H1 (cell line): ENCODE results near the gene NRXN3. TPM values are rescaled to one million over a fixed set of nuclear protein-coding genes. Genes with fewer than 3 reads are reported as not detected.

Source experiments
- CTCF ChIA-PET: fragments of 300-600 bp; sonication (Branson Sonifier 250); formaldehyde crosslinking; loops from one replicate; lab custom pipeline; 2021; ENCODE audit not compliant: partially characterized antibody; lab: Charles Lee
- POLR2A ChIA-PET: fragments of 300-600 bp; sonication (Branson Sonifier 250); formaldehyde crosslinking; loops from one replicate; lab custom pipeline; 2021; ENCODE audit warnings: inconsistent platforms; ENCODE audit not compliant: partially characterized antibody; lab: Charles Lee
- DNase-seq, 2 experiments: peaks; one replicate each; pipeline versions ENCODE4 v3.0.0 to v3.0.0-alpha.2; 2010 to 2022; ENCODE audit warnings: low spot score in 2 of 2, low read depth in 1 of 2, mixed read lengths in 1 of 2
- FAIRE-seq: peaks from 2 replicates; lab custom pipeline; 2011; peaks lifted over from hg19 to GRCh38; lab: Jason Lieb, UNC
- H2AFZ ChIP-seq: 2 replicates; pipeline ENCODE4 v1.8.1; 2012; ENCODE audit warnings: low read length, inconsistent platforms
- H2AK5ac ChIP-seq: 2 replicates; pipeline ENCODE4 v1.6.1; 2013; ENCODE audit warnings: low read depth, low read length
- H2BK120ac ChIP-seq: replicated peaks from 2 replicates; pipeline ENCODE3; 2013; ENCODE audit warnings: low read depth, low read length, inconsistent platforms
- H2BK12ac ChIP-seq: 2 replicates; pipeline ENCODE4 v1.6.1; 2013; ENCODE audit warnings: low read depth, low read length
- H2BK15ac ChIP-seq: 2 replicates; pipeline ENCODE4 v1.6.1; 2013; ENCODE audit warnings: low read length
- H2BK20ac ChIP-seq: 2 replicates; pipeline ENCODE4 v1.6.1; 2013; ENCODE audit warnings: low read length
- H2BK5ac ChIP-seq: 2 replicates; pipeline ENCODE4 v1.6.1; 2013; ENCODE audit warnings: low read depth, low read length
- H3K14ac ChIP-seq: 2 replicates; pipeline ENCODE4 v1.6.1; 2013; ENCODE audit warnings: inconsistent platforms; ENCODE audit not compliant: insufficient read length
- H3K18ac ChIP-seq: 2 replicates; pipeline ENCODE4 v1.6.1; 2013; ENCODE audit warnings: low read length; ENCODE audit errors: extremely low read depth
- H3K23ac ChIP-seq: 2 replicates; pipeline ENCODE4 v1.6.1; 2013; ENCODE audit warnings: inconsistent platforms; ENCODE audit not compliant: insufficient read length
- H3K23me2 ChIP-seq: 2 replicates; pipeline ENCODE4 v1.6.1; 2013; ENCODE audit warnings: low read depth, low read length
- H3K27ac ChIP-seq: 2 replicates; pipeline ENCODE4 v1.6.1; 2011; ENCODE audit warnings: low read depth, low read length, inconsistent platforms
- H3K27me3 ChIP-seq, 4 experiments: replicated peaks in 1 of 4; 1 replicate in 1 of 4; 2 replicates in 3 of 4; pipeline versions ENCODE4 v1.6.1 to v1.8.1; 2011 to 2013; ENCODE audit warnings: low read length in 3 of 4, mild to moderate bottlenecking in 3 of 4, inconsistent platforms in 2 of 4, mixed read lengths in 2 of 4, moderate library complexity in 1 of 4; ENCODE audit not compliant: control insufficient read depth in 3 of 4, insufficient read depth in 3 of 4; ENCODE audit errors: extremely low read depth in 1 of 4
- H3K36me3 ChIP-seq, 4 experiments: 2 replicates each; pipeline versions ENCODE4 v1.6.1 to v1.8.1; 2011 to 2013; ENCODE audit warnings: mild to moderate bottlenecking in 4 of 4, low read length in 3 of 4, moderate library complexity in 2 of 4, control low read depth in 1 of 4, inconsistent platforms in 1 of 4; ENCODE audit not compliant: insufficient read depth in 4 of 4, control insufficient read depth in 2 of 4
- H3K4ac ChIP-seq: replicated peaks from 2 replicates; pipeline ENCODE3; 2013; ENCODE audit warnings: low read length, low read depth, mixed read lengths, inconsistent platforms; ENCODE audit not compliant: insufficient read length
- H3K4me1 ChIP-seq, 4 experiments: replicated peaks in 1 of 4; 1 replicate in 1 of 4; 2 replicates in 3 of 4; pipeline versions ENCODE4 v1.6.1 to v1.8.1; 2011 to 2013; ENCODE audit warnings: low read length in 3 of 4, inconsistent platforms in 2 of 4, mixed read lengths in 1 of 4; ENCODE audit not compliant: insufficient read depth in 4 of 4, control insufficient read depth in 3 of 4
- H3K4me2 ChIP-seq, 2 experiments: 2 replicates each; pipeline versions ENCODE4 v1.6.1 to v1.8.1; 2011 to 2013; ENCODE audit warnings: low read depth in 2 of 2, low read length in 2 of 2, control low read depth in 1 of 2, inconsistent platforms in 1 of 2, mild to moderate bottlenecking in 1 of 2; ENCODE audit not compliant: insufficient read depth in 1 of 2
- H3K4me3 ChIP-seq, 4 experiments: fragments of 200-600, 300-600 bp in 1 of 4; sonication (generic), shearing (Covaris generic), sonication (Bioruptor Twin) in 1 of 4; 2 replicates each; pipeline versions ENCODE4 v1.5.1 to v1.8.1; 2011 to 2016; ENCODE audit warnings: low read length in 4 of 4, low read depth in 3 of 4, control low read depth in 2 of 4, inconsistent platforms in 2 of 4, mild to moderate bottlenecking in 2 of 4, mixed read lengths in 1 of 4, moderate library complexity in 1 of 4; ENCODE audit not compliant: insufficient read depth in 2 of 4; ENCODE audit errors: extremely low read depth in 1 of 4
- H3K56ac ChIP-seq: replicated peaks from 2 replicates; pipeline ENCODE3; 2013; ENCODE audit warnings: low read depth, mild to moderate bottlenecking, mixed read lengths, low read length, inconsistent platforms; ENCODE audit not compliant: insufficient read length
- H3K79me1 ChIP-seq: 2 replicates; pipeline ENCODE4 v1.6.1; 2013; ENCODE audit warnings: low read depth, low read length, control low read depth
- H3K79me2 ChIP-seq, 2 experiments: 2 replicates each; pipeline versions ENCODE4 v1.6.1 to v1.8.1; 2012 to 2013; ENCODE audit warnings: low read length in 2 of 2, mild to moderate bottlenecking in 2 of 2, inconsistent platforms in 1 of 2; ENCODE audit not compliant: insufficient read depth in 2 of 2, control insufficient read depth in 1 of 2
- H3K9ac ChIP-seq, 4 experiments: replicated peaks in 1 of 4; 1 replicate in 1 of 4; 2 replicates in 3 of 4; pipeline versions ENCODE4 v1.6.1 to v1.8.1; 2011 to 2013; ENCODE audit warnings: low read depth in 3 of 4, low read length in 3 of 4, control low read depth in 2 of 4, mild to moderate bottlenecking in 2 of 4, moderate library complexity in 2 of 4, inconsistent platforms in 1 of 4; ENCODE audit errors: extremely low read depth in 1 of 4
- H3K9me3 ChIP-seq, 2 experiments: 2 replicates each; pipeline versions ENCODE4 v1.6.1 to v1.8.1; 2012 to 2013; ENCODE audit warnings: mild to moderate bottlenecking in 2 of 2, moderate library complexity in 2 of 2, control low read depth in 1 of 2, inconsistent platforms in 1 of 2, low read depth in 1 of 2, low read length in 1 of 2, mixed read lengths in 1 of 2; ENCODE audit not compliant: insufficient read depth in 2 of 2
- H4K20me1 ChIP-seq, 2 experiments: replicated peaks in 1 of 2; 2 replicates each; pipeline versions ENCODE3 to v1.8.1; 2011 to 2013; ENCODE audit warnings: inconsistent platforms in 2 of 2, low read length in 2 of 2, mild to moderate bottlenecking in 1 of 2; ENCODE audit not compliant: insufficient read depth in 2 of 2, control insufficient read depth in 1 of 2
- H4K5ac ChIP-seq: 2 replicates; pipeline ENCODE4 v1.6.1; 2013; ENCODE audit warnings: low read length, low read depth, mixed read lengths, inconsistent platforms; ENCODE audit not compliant: insufficient read length
- H4K8ac ChIP-seq: 2 replicates; pipeline ENCODE4 v1.8.0; 2013; ENCODE audit warnings: mild to moderate bottlenecking, moderate library complexity, low read length, inconsistent platforms; ENCODE audit not compliant: insufficient read depth; ENCODE audit errors: extremely low read depth
- H4K91ac ChIP-seq: replicated peaks from 2 replicates; pipeline ENCODE3; 2013; ENCODE audit warnings: low read length, mixed read lengths, inconsistent platforms; ENCODE audit not compliant: insufficient read length
- CEBPB ChIP-seq: IDR thresholded peaks from 2 replicates; pipeline ENCODE4 v1.6.1; 2012; ENCODE audit warnings: low read depth, low read length
- CHD2 ChIP-seq: IDR thresholded peaks from 2 replicates; pipeline ENCODE4 v1.6.1; 2012; ENCODE audit warnings: low read length, improper control_type of control experiment
- CREB1 ChIP-seq: IDR thresholded peaks from 2 replicates; pipeline ENCODE4 v1.6.1; 2012; ENCODE audit warnings: inconsistent platforms
- GTF2F1 ChIP-seq: IDR thresholded peaks from 2 replicates; pipeline ENCODE4 v1.6.1; 2012; ENCODE audit warnings: low read depth, low read length, improper control_type of control experiment, borderline replicate concordance
- POLR2A ChIP-seq, 2 experiments: IDR thresholded peaks; 1 replicate in 1 of 2; 2 replicates in 1 of 2; pipeline ENCODE4 v1.6.1; 2011; ENCODE audit warnings: low read depth in 2 of 2, low read length in 2 of 2, mild to moderate bottlenecking in 2 of 2; ENCODE audit errors: control extremely low read depth in 1 of 2
- POU5F1 ChIP-seq: IDR thresholded peaks from 2 replicates; pipeline ENCODE4 v1.6.1; 2011; ENCODE audit warnings: low read depth, mild to moderate bottlenecking, low read length, moderate library complexity
- SAP30 ChIP-seq: fragments of 300-600 bp; sonication (generic); IDR thresholded peaks from 2 replicates; pipeline ENCODE4 v1.7.1; 2012; ENCODE audit warnings: low read length, moderate library complexity, mild to moderate bottlenecking, inconsistent platforms; ENCODE audit not compliant: insufficient read depth, insufficient replicate concordance
- SP2 ChIP-seq: IDR thresholded peaks from 2 replicates; pipeline ENCODE4 v1.6.1; 2012; ENCODE audit warnings: mild to moderate bottlenecking, low read length, inconsistent platforms
- TBP ChIP-seq: IDR thresholded peaks from 2 replicates; pipeline ENCODE4 v1.6.1; 2011; ENCODE audit warnings: low read depth, low read length, improper control_type of control experiment
- YY1 ChIP-seq: IDR thresholded peaks from 2 replicates; pipeline ENCODE4 v1.6.1; 2011; ENCODE audit warnings: low read depth, mild to moderate bottlenecking, low read length
- WGBS, 2 experiments: shearing (Covaris generic) in 1 of 2; methylation state at CpG; one replicate each; pipeline versions ENCODE4 v1.1.6 to v1.1.7; 2013 to 2015; ENCODE audit warnings: low lambda C conversion rate in 2 of 2, mixed read lengths in 2 of 2, inconsistent platforms in 1 of 2, low coverage in 1 of 2, missing lambda C conversion rate in 1 of 2; ENCODE audit not compliant: insufficient replicate concordance in 2 of 2, insufficient coverage in 1 of 2, insufficient read length in 1 of 2; ENCODE audit errors: extremely low coverage in 1 of 2, missing lambda C conversion rate in 1 of 2; 5-methylcytosine and 5-hydroxymethylcytosine counted together
- polyA plus RNA-seq, 7 experiments: library from polyadenylated mRNA; depleted of rRNA in 3 of 7; stranded (reverse) in 5 of 7; unstranded in 2 of 7; fragments of >200 nt in 5 of 7; fragments of 200-250 nt in 2 of 7; gene quantifications; 1 replicate in 5 of 7; 2 replicates in 1 of 7; 4 replicates in 1 of 7; pipeline versions ENCODE4 v1.2.1 to v1.2.3, GENCODE V29; 2011 to 2013; ENCODE audit warnings: missing spikeins in 2 of 7, mixed read lengths in 2 of 7
- total RNA-seq: library from RNA; stranded (reverse); fragmentation: NEBNext Ultra II Directional; extraction: Animal tissue kit (Norgen Biotek cat#: 25700); gene quantifications from 2 replicates; pipeline ENCODE4 v1.2.1, GENCODE V29; 2021
- TF ChIP-seq, protein P1 (sequence below), 3 experiments: IDR thresholded peaks; 1 replicate in 2 of 3; 2 replicates in 1 of 3; pipeline versions ENCODE4 v1.5.1 to v1.6.1; 2011; ENCODE audit warnings: low read length in 3 of 3, mild to moderate bottlenecking in 3 of 3, inconsistent platforms in 2 of 3, low read depth in 1 of 3, moderate library complexity in 1 of 3; ENCODE audit not compliant: insufficient read depth in 1 of 3; ENCODE audit errors: control extremely low read depth in 1 of 3

The NRXN3 gene
- total and polyA plus RNA-seq, 2 of the 8 experiments (the other 6 are each of a cell fraction or from before 2014, with no cell fraction given) = 2.6 to 4.1 TPM

DNA sequence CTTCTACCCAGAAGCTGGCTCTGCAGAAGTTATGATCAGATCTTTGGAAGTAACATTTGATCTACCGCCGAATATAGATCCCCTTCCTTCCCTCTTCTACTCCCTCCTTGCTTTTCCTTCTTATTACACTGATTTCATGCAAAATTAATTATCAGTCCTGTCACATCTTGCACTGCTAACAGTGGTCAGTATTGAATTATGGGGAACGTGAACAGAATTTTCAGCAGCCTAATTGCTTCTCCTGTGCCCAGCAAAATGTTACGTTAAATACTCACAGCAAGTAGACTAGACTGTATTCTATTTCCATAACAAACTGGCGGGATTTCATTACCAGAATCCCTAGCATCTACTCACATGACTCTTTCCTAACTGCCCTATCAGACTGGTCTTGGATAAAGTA is 1444.3 kb downstream of the NRXN3 start:
- H2BK120ac ChIP-seq = no peak overlapping the region
- H3K23me2 ChIP-seq = no peaks in the 10 kb centered on the region
- no peak overlapping the region for H3K4ac ChIP-seq
- H3K79me1 ChIP-seq = no peaks in the 10 kb centered on the region
- H4K5ac ChIP-seq = no peak overlapping the region
- FAIRE-seq = no peak
- H3K9ac ChIP-seq = no peak overlapping the region
- no peak overlapping the region for H2BK5ac ChIP-seq
- no peak overlapping the region for H3K4me2 ChIP-seq
- no peak overlapping the region for H3K23ac ChIP-seq
- no peak overlapping the region for H3K56ac ChIP-seq
- H2BK15ac ChIP-seq = no peak overlapping the region
- no peak for DNase-seq
- H3K14ac ChIP-seq = no peak overlapping the region
- H3K9me3 ChIP-seq = no peaks in the 10 kb centered on the region
- H4K8ac ChIP-seq = no peak overlapping the region
- H3K4me3 ChIP-seq = no peak overlapping the region
- 92% methylated on average over 5 of the region's 5 CpGs; no CpG with 5 or more reads in 1 of the 2 experiments for WGBS, 2 experiments
- no peak overlapping the region for H4K91ac ChIP-seq
- no peaks in the 10 kb centered on the region for H4K20me1 ChIP-seq
- H2AFZ ChIP-seq = no peak overlapping the region
- no peaks in the 10 kb centered on the region for H3K4me1 ChIP-seq
- H3K27ac ChIP-seq = no peak overlapping the region
- H3K27me3 ChIP-seq = no peaks in the 10 kb centered on the region
- no peaks in the 10 kb centered on the region for H3K79me2 ChIP-seq
- no peak overlapping the region for H3K18ac ChIP-seq
- H2BK12ac ChIP-seq = no peak overlapping the region
- no peak overlapping the region for H2AK5ac ChIP-seq
- no peak overlapping the region for H2BK20ac ChIP-seq
- CTCF ChIA-PET = interaction anchor here (0.9 to 1.1 kb wide), 4 partner anchors 9 to 113 kb away, joined by 3 to 4 read pairs (median 4); no protein-coding TSS in a partner anchor
- H3K36me3 ChIP-seq = no peaks in the 10 kb centered on the region
- no peak for TF ChIP-seq POLR2A (IDR thresholded peaks at IDR 0.05; ENCODE audit: control extremely low read depth in 1 of 2, low read depth in 2 of 2, low read length in 2 of 2)
- TF ChIP-seq SAP30 = no peak
- no peak for TF ChIP-seq CREB1
- no peak for TF ChIP-seq SP2
- no peak for TF ChIP-seq YY1
- no peak for TF ChIP-seq GTF2F1
- TF ChIP-seq, protein P1, sequence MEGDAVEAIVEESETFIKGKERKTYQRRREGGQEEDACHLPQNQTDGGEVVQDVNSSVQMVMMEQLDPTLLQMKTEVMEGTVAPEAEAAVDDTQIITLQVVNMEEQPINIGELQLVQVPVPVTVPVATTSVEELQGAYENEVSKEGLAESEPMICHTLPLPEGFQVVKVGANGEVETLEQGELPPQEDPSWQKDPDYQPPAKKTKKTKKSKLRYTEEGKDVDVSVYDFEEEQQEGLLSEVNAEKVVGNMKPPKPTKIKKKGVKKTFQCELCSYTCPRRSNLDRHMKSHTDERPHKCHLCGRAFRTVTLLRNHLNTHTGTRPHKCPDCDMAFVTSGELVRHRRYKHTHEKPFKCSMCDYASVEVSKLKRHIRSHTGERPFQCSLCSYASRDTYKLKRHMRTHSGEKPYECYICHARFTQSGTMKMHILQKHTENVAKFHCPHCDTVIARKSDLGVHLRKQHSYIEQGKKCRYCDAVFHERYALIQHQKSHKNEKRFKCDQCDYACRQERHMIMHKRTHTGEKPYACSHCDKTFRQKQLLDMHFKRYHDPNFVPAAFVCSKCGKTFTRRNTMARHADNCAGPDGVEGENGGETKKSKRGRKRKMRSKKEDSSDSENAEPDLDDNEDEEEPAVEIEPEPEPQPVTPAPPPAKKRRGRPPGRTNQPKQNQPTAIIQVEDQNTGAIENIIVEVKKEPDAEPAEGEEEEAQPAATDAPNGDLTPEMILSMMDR (IDR thresholded peaks at IDR 0.05; ENCODE audit: control extremely low read depth in 1 of 3, insufficient read depth in 1 of 3, low read depth in 1 of 3, low read length in 3 of 3) = no peak
- TF ChIP-seq POU5F1 = no peak
- no peak for TF ChIP-seq CHD2
- no peak for TF ChIP-seq TBP
- no peak for TF ChIP-seq CEBPB
- TF ChIP-seq, all 59 proteins: peak for 0
- POLR2A ChIA-PET = no interaction called here
